SU-DHL-6 (cell line): ENCODE data around the gene ASB13.

Experiments
- H2AFZ ChIP-seq: fragments of 200-600 bp; sonication (generic); 2 replicates; pipeline ENCODE4 v1.6.1; 2014; ENCODE audit warnings: low read depth, mild to moderate bottlenecking, moderate library complexity, mixed read lengths, antibody characterized with exemption, low read length; ENCODE audit not compliant: severe bottlenecking
- H3F3A ChIP-seq: fragments of 200-600 bp; shearing (Covaris generic); 2 replicates; pipeline ENCODE4 v1.6.0; 2016; ENCODE audit warnings: antibody characterized with exemption, mild to moderate bottlenecking; ENCODE audit not compliant: insufficient read depth
- H3K27ac ChIP-seq: fragments of 200-600 bp; sonication (generic); 2 replicates; pipeline ENCODE4 v1.5.1; 2016; ENCODE audit warnings: low read depth, mild to moderate bottlenecking, low read length, moderate library complexity, mixed read lengths
- H3K27me3 ChIP-seq: fragments of 200-600 bp; sonication (generic), shearing (Covaris generic); 2 replicates; pipeline ENCODE4 v1.6.0; 2014; ENCODE audit warnings: mild to moderate bottlenecking, low read length
- H3K36me3 ChIP-seq: fragments of 200-600 bp; sonication (generic); 2 replicates; pipeline ENCODE4 v1.6.1; 2014; ENCODE audit warnings: mild to moderate bottlenecking, low read length, mixed read lengths
- H3K4me2 ChIP-seq: fragments of 300-600, 200-600 bp; shearing (Covaris generic), sonication (generic); 2 replicates; pipeline ENCODE4 v1.6.0; 2014; ENCODE audit warnings: low read length, low read depth, mild to moderate bottlenecking; ENCODE audit not compliant: poor library complexity, severe bottlenecking
- H3K4me3 ChIP-seq: fragments of 200-600 bp; sonication (generic); 2 replicates; pipeline ENCODE4 v1.5.1; 2014; ENCODE audit warnings: antibody characterized with exemption, low read length, mild to moderate bottlenecking, mixed read lengths; ENCODE audit not compliant: insufficient read depth, poor library complexity, severe bottlenecking
- H3K79me2 ChIP-seq: fragments of 200-600 bp; sonication (generic); 2 replicates; pipeline ENCODE4 v1.6.1; 2014; ENCODE audit warnings: mild to moderate bottlenecking, low read length, moderate library complexity; ENCODE audit not compliant: insufficient read depth
- H3K9ac ChIP-seq: fragments of 200-600 bp; sonication (generic); 2 replicates; pipeline ENCODE4 v1.7.0; 2014; ENCODE audit warnings: mild to moderate bottlenecking, low read length
- H3K9me2 ChIP-seq: fragments of 200-600 bp; sonication (generic); replicated peaks from 2 replicates; pipeline ENCODE4 v1.6.1; 2014; ENCODE audit warnings: low read length; ENCODE audit not compliant: insufficient read depth
- H3K9me3 ChIP-seq: fragments of 200-600 bp; sonication (generic); 2 replicates; pipeline ENCODE4 v1.6.1; 2014; ENCODE audit warnings: low read length, mixed read lengths; ENCODE audit not compliant: insufficient read depth
- H4K20me1 ChIP-seq: fragments of 200-600 bp; sonication (generic); 2 replicates; pipeline ENCODE4 v1.6.1; 2014; ENCODE audit warnings: low read depth, mild to moderate bottlenecking, antibody characterized with exemption, low read length, moderate library complexity, mixed read lengths
- EZH2phosphoT487 ChIP-seq: fragments of 200-600 bp; sonication (generic), shearing (Covaris generic); conservative IDR thresholded peaks from 2 replicates; pipeline ENCODE4 v1.6.1; 2018; ENCODE audit warnings: mild to moderate bottlenecking, antibody characterized with exemption, low read length, moderate library complexity, mixed read lengths
- TF ChIP-seq, protein P1 (sequence below): fragments of 200-600 bp; sonication (generic); IDR thresholded peaks from one replicate; pipeline ENCODE4 v1.5.1; 2017; ENCODE audit warnings: antibody characterized with exemption, mild to moderate bottlenecking, low read length, moderate library complexity; ENCODE audit not compliant: insufficient read depth, poor library complexity, severe bottlenecking

Gene ASB13

DNA sequence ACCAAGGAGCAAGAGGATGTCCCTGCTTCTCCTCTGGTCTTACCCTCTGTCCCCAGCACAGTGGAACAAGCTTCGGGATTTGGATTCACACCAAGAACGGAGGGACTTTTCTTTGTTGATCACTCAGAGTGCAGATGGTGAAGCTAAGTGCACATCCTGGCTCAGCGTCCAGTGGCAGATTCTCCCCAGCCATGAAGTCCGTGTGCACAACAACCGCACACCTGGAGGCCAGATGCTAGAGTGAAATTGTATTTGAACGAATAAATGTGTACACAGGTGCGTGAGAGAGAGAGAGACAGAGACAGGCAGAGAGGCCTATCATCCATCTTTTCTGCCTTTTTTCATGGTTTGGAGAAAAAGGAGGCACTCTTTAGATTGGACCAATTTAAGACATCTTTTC lies 31.5 kb downstream of the ASB13 start:
- Histone ChIP-seq H3F3A (no peaks in the 10 kb centered on the region), H3K4me2 (no peak overlapping the region), H3K4me3 (no peak overlapping the region), H4K20me1 (no peaks in the 10 kb centered on the region), H3K9me3 (no peaks in the 10 kb centered on the region), H3K9me2 (no peaks in the 10 kb centered on the region), H2AFZ (no peak overlapping the region), H3K79me2 (no peaks in the 10 kb centered on the region), H3K27ac (no peak overlapping the region), H3K27me3 (no peaks in the 10 kb centered on the region), H3K36me3 (peaks cover 7% of the 10 kb centered on the region; the same call in 1 of the 2 replicates), H3K9ac (no peak overlapping the region)
- TF ChIP-seq, protein P1, sequence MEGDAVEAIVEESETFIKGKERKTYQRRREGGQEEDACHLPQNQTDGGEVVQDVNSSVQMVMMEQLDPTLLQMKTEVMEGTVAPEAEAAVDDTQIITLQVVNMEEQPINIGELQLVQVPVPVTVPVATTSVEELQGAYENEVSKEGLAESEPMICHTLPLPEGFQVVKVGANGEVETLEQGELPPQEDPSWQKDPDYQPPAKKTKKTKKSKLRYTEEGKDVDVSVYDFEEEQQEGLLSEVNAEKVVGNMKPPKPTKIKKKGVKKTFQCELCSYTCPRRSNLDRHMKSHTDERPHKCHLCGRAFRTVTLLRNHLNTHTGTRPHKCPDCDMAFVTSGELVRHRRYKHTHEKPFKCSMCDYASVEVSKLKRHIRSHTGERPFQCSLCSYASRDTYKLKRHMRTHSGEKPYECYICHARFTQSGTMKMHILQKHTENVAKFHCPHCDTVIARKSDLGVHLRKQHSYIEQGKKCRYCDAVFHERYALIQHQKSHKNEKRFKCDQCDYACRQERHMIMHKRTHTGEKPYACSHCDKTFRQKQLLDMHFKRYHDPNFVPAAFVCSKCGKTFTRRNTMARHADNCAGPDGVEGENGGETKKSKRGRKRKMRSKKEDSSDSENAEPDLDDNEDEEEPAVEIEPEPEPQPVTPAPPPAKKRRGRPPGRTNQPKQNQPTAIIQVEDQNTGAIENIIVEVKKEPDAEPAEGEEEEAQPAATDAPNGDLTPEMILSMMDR: no peak
- TF ChIP-seq EZH2phosphoT487: no peak

DNA sequence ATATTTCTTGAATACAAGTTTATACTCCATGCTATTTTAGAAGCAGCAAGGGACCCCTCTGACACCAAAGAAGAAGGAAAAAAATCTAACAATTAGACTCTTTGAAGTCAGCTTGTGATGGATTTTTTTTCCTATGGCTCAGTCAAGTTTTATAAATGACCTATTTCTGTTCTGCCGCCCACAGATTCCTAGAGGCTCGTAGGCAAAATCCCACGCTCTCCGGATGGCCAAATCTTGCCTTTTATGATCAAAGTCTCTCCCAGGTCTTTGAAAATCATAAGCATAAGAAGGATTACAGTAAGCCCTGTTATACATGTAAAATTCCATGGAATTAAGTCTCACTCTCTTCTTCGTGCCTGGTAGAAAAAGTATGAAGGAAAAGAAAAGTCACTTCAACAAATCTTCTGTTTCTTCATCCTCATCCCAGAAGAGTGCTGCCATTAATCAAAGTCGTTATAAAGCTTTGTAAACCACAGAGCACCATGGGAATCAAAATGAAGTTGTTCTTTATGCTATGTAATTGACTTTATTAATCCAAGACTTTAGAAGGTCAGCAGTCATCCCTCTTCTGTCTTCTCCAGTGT lies 33.1 kb downstream of the ASB13 start:
- no peak overlapping the region for H3K4me2 ChIP-seq

GRCh38 chr10:5632446-5632845 lies 33.9 kb downstream of the ASB13 start:
- TF ChIP-seq EZH2phosphoT487: no peak
- TF ChIP-seq, protein P1: no peak
- Histone ChIP-seq H3K4me2 (no peak overlapping the region), H3K9me2 (no peaks in the 10 kb centered on the region), H3K79me2 (no peaks in the 10 kb centered on the region), H3F3A (no peaks in the 10 kb centered on the region), H3K9me3 (no peaks in the 10 kb centered on the region), H3K36me3 (no peaks in the 10 kb centered on the region), H3K4me3 (no peak overlapping the region), H4K20me1 (no peaks in the 10 kb centered on the region), H3K27me3 (no peaks in the 10 kb centered on the region), H2AFZ (no peak overlapping the region), H3K9ac (no peak overlapping the region), H3K27ac (no peak overlapping the region)

More for the DNA sequence above, 33.1 kb downstream of the ASB13 start:
- no peaks in the 10 kb centered on the region for H3K36me3 ChIP-seq
- no peaks in the 10 kb centered on the region for H3K9me3 ChIP-seq
- no peaks in the 10 kb centered on the region for H3F3A ChIP-seq
- H3K27me3 ChIP-seq: no peaks in the 10 kb centered on the region
- no peak overlapping the region for H3K4me3 ChIP-seq
- H3K27ac ChIP-seq: no peak overlapping the region
- H4K20me1 ChIP-seq: no peaks in the 10 kb centered on the region
- no peaks in the 10 kb centered on the region for H3K79me2 ChIP-seq
- no peak for TF ChIP-seq EZH2phosphoT487
- TF ChIP-seq, protein P1: no peak
- no peak overlapping the region for H3K9ac ChIP-seq
- no peaks in the 10 kb centered on the region for H3K9me2 ChIP-seq
- H2AFZ ChIP-seq: no peak overlapping the region
